GM23338 (cell line): ENCODE measurements around the gene NAALADL2. TPM values are rescaled to one million over a fixed set of nuclear protein-coding genes. Genes with fewer than 3 reads are reported as not detected.

ENCODE experiments used
- ATAC-seq: fragments of 200-7000 bp; cut with Tn5 transposase; 3 replicates; pipeline ENCODE4 v1.9.1; 2020
- DNase-seq: peaks from one replicate; pipeline ENCODE4 v3.0.0-alpha.2; 2015; ENCODE audit warnings: low spot score
- H2AFZ ChIP-seq: fragments of 200-600 bp; sonication (generic); 2 replicates; pipeline ENCODE4 v1.8.0; 2016; ENCODE audit warnings: antibody characterized with exemption, mild to moderate bottlenecking, moderate library complexity
- H3F3A ChIP-seq: fragments of 200-600 bp; sonication (generic); replicated peaks from 2 replicates; pipeline ENCODE4 v1.8.0; 2017; ENCODE audit warnings: antibody characterized with exemption, mixed run types, low read depth
- H3K27ac ChIP-seq: fragments of 200-600 bp; sonication (generic); 2 replicates; pipeline ENCODE4 v1.6.1; 2016; ENCODE audit warnings: low read depth
- H3K27me3 ChIP-seq: fragments of 200-600 bp; sonication (generic); 2 replicates; pipeline ENCODE4 v1.8.0; 2016; ENCODE audit warnings: mild to moderate bottlenecking, mixed run types, moderate library complexity; ENCODE audit not compliant: insufficient read depth
- H3K36me3 ChIP-seq: fragments of 200-600 bp; sonication (generic); 2 replicates; pipeline ENCODE4 v1.8.0; 2016; ENCODE audit warnings: mild to moderate bottlenecking; ENCODE audit not compliant: insufficient read depth
- H3K4me1 ChIP-seq: fragments of 200-600 bp; sonication (generic); 2 replicates; pipeline ENCODE4 v1.8.0; 2016; ENCODE audit warnings: mild to moderate bottlenecking, moderate library complexity; ENCODE audit not compliant: insufficient read depth
- H3K4me2 ChIP-seq: fragments of 200-600 bp; sonication (generic); 2 replicates; pipeline ENCODE4 v1.7.1; 2017; ENCODE audit warnings: mixed run types
- H3K4me3 ChIP-seq: fragments of 200-600 bp; sonication (generic); 2 replicates; pipeline ENCODE4 v1.6.1; 2016; ENCODE audit warnings: mixed run types
- H3K79me2 ChIP-seq: fragments of 200-600 bp; sonication (generic); replicated peaks from 2 replicates; pipeline ENCODE4 v1.8.0; 2017; ENCODE audit warnings: mild to moderate bottlenecking; ENCODE audit not compliant: insufficient read depth
- H3K9me2 ChIP-seq: fragments of 200-600 bp; sonication (generic); 2 replicates; pipeline ENCODE4 v1.8.0; 2017; ENCODE audit not compliant: insufficient read depth
- H4K20me1 ChIP-seq: fragments of 200-600 bp; sonication (generic); replicated peaks from 2 replicates; pipeline ENCODE4 v1.8.0; 2017; ENCODE audit warnings: mild to moderate bottlenecking; ENCODE audit not compliant: insufficient read depth
- H3K27ac Mint-ChIP-seq: 2 replicates; pipeline ENCODE4 v1.8.0; 2020; ENCODE audit warnings: inconsistent platforms, mild to moderate bottlenecking, moderate library complexity, mixed read lengths
- H3K27me3 Mint-ChIP-seq: 3 replicates; pipeline ENCODE4 v1.8.0; 2022; ENCODE audit warnings: low read depth, mild to moderate bottlenecking, moderate library complexity, mixed read lengths, inconsistent platforms; ENCODE audit not compliant: insufficient read depth, poor library complexity
- H3K36me3 Mint-ChIP-seq: 3 replicates; pipeline ENCODE4 v1.8.0; 2021; ENCODE audit warnings: low read depth, mild to moderate bottlenecking, inconsistent platforms, moderate library complexity, mixed read lengths
- H3K4me1 Mint-ChIP-seq: 3 replicates; pipeline ENCODE4 v1.8.0; 2020; ENCODE audit warnings: mild to moderate bottlenecking, inconsistent platforms, mixed read lengths
- H3K4me3 Mint-ChIP-seq: 3 replicates; pipeline ENCODE4 v1.8.0; 2021; ENCODE audit warnings: moderate library complexity, mild to moderate bottlenecking, inconsistent platforms, mixed read lengths
- H3K9me3 Mint-ChIP-seq: 3 replicates; pipeline ENCODE4 v1.8.0; 2020; ENCODE audit warnings: moderate library complexity, mild to moderate bottlenecking, inconsistent platforms, mixed read lengths
- CREB1 ChIP-seq: fragments of 250-450 bp; sonication (Bioruptor Pico); IDR thresholded peaks from 2 replicates; pipeline ENCODE4 v1.5.0; 2020; ENCODE audit warnings: low read depth, mild to moderate bottlenecking, moderate library complexity
- EZH2 ChIP-seq: fragments of 200-600 bp; sonication (generic); IDR thresholded peaks from one replicate; pipeline ENCODE4 v1.8.0; 2017; ENCODE audit warnings: antibody characterized with exemption, mild to moderate bottlenecking, low read depth; ENCODE audit not compliant: unreplicated experiment
- JUNB ChIP-seq: IDR thresholded peaks from one replicate; pipeline ENCODE4 v1.6.1; 2016; ENCODE audit warnings: antibody characterized with exemption; ENCODE audit not compliant: unreplicated experiment
- NANOG ChIP-seq: IDR thresholded peaks from 2 replicates; pipeline ENCODE4 v1.6.1; 2016; ENCODE audit warnings: antibody characterized with exemption, borderline replicate concordance
- STAT1 ChIP-seq: IDR thresholded peaks from one replicate; pipeline ENCODE4 v1.6.1; 2016; ENCODE audit warnings: antibody characterized with exemption; ENCODE audit not compliant: unreplicated experiment
- ZNF114 ChIP-seq: fragments of 250-450 bp; sonication (Bioruptor Pico); IDR thresholded peaks from 2 replicates; pipeline ENCODE4 v1.5.0; 2020; ENCODE audit warnings: mild to moderate bottlenecking, moderate library complexity
- ZNF331 ChIP-seq: fragments of 250-450 bp; sonication (Bioruptor Pico); IDR thresholded peaks from 2 replicates; pipeline ENCODE4 v1.5.0; 2020; ENCODE audit warnings: low read depth, mild to moderate bottlenecking, moderate library complexity
- polyA plus RNA-seq: library from polyadenylated mRNA; unstranded; fragments of >200 nt; fragmentation: Nextera tagmentation; extraction: Ambion mirVana; gene quantifications from 2 replicates; pipeline ENCODE4 v1.2.1, GENCODE V29; 2016
- total RNA-seq: library from RNA; depleted of rRNA; stranded (reverse); fragments of >200 nt; shearing (Covaris generic); gene quantifications from 2 replicates; pipeline ENCODE4 v1.2.3, GENCODE V29; 2014
- TF ChIP-seq, protein P1 (sequence below): fragments of 250-450 bp; sonication (Bioruptor Pico); IDR thresholded peaks from 2 replicates; pipeline ENCODE4 v1.5.0; 2020; ENCODE audit warnings: mild to moderate bottlenecking, moderate library complexity
- TF ChIP-seq, protein P2 (sequence below), 2 experiments: fragments of 200-600 bp in 1 of 2; sonication (generic) in 1 of 2; conservative IDR thresholded peaks; 2 replicates each; pipeline versions ENCODE4 v1.5.1 to v1.6.1; 2016 to 2017; ENCODE audit warnings: antibody characterized with exemption in 2 of 2, low read depth in 2 of 2, mild to moderate bottlenecking in 2 of 2, moderate library complexity in 1 of 2
- TF ChIP-seq, protein P3 (sequence below): IDR thresholded peaks from 2 replicates; pipeline ENCODE4 v1.6.1; 2016; ENCODE audit warnings: antibody characterized with exemption

NAALADL2 gene
- total and polyA plus RNA-seq, 2 experiments from 2014 or later: 1.6 to 2.6 TPM

DNA sequence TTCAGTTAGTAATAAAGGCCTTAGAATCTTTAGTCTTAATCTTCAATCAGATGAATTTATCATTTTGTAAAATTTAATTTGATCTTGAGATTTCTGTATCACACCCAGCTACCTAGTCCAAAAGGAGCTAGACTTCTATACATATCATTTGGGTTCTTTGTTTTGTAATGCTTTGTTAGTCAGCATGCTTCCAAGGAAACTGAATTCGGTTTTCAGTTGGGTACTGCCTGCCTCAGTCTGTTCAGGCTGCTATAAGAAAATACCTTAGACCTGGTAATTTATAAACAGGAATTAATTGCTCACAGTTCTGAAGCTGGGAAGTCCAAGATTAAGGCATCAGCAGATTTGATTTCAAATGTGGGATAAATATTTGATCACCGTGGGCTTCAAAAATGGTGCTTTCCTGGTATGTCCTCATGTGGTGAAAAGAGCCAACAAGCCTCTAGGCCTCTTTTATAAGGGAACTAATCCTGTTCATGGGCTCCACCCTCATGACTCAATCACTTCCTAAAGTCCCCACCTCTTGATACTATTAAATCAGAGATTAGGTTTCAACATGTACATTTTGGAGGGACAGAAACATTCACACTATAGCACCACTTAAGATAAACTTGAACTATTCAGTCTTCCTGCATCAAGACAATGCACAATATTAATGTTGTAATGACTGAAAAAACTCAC is 800.7 kb downstream of the NAALADL2 start:
- DNase-seq (no peak), ATAC-seq (no peak)
- no peaks in the 10 kb centered on the region for H3K9me2 ChIP-seq
- H3K79me2 ChIP-seq: no peaks in the 10 kb centered on the region
- Mint-ChIP-seq H3K27ac (no peak overlapping the region), H3K36me3 (no peaks in the 10 kb centered on the region), H3K27me3 (no peaks in the 10 kb centered on the region), H3K4me1 (no peaks in the 10 kb centered on the region), H3K4me3 (no peak overlapping the region), H3K9me3 (no peaks in the 10 kb centered on the region)
- TF ChIP-seq, protein P1, sequence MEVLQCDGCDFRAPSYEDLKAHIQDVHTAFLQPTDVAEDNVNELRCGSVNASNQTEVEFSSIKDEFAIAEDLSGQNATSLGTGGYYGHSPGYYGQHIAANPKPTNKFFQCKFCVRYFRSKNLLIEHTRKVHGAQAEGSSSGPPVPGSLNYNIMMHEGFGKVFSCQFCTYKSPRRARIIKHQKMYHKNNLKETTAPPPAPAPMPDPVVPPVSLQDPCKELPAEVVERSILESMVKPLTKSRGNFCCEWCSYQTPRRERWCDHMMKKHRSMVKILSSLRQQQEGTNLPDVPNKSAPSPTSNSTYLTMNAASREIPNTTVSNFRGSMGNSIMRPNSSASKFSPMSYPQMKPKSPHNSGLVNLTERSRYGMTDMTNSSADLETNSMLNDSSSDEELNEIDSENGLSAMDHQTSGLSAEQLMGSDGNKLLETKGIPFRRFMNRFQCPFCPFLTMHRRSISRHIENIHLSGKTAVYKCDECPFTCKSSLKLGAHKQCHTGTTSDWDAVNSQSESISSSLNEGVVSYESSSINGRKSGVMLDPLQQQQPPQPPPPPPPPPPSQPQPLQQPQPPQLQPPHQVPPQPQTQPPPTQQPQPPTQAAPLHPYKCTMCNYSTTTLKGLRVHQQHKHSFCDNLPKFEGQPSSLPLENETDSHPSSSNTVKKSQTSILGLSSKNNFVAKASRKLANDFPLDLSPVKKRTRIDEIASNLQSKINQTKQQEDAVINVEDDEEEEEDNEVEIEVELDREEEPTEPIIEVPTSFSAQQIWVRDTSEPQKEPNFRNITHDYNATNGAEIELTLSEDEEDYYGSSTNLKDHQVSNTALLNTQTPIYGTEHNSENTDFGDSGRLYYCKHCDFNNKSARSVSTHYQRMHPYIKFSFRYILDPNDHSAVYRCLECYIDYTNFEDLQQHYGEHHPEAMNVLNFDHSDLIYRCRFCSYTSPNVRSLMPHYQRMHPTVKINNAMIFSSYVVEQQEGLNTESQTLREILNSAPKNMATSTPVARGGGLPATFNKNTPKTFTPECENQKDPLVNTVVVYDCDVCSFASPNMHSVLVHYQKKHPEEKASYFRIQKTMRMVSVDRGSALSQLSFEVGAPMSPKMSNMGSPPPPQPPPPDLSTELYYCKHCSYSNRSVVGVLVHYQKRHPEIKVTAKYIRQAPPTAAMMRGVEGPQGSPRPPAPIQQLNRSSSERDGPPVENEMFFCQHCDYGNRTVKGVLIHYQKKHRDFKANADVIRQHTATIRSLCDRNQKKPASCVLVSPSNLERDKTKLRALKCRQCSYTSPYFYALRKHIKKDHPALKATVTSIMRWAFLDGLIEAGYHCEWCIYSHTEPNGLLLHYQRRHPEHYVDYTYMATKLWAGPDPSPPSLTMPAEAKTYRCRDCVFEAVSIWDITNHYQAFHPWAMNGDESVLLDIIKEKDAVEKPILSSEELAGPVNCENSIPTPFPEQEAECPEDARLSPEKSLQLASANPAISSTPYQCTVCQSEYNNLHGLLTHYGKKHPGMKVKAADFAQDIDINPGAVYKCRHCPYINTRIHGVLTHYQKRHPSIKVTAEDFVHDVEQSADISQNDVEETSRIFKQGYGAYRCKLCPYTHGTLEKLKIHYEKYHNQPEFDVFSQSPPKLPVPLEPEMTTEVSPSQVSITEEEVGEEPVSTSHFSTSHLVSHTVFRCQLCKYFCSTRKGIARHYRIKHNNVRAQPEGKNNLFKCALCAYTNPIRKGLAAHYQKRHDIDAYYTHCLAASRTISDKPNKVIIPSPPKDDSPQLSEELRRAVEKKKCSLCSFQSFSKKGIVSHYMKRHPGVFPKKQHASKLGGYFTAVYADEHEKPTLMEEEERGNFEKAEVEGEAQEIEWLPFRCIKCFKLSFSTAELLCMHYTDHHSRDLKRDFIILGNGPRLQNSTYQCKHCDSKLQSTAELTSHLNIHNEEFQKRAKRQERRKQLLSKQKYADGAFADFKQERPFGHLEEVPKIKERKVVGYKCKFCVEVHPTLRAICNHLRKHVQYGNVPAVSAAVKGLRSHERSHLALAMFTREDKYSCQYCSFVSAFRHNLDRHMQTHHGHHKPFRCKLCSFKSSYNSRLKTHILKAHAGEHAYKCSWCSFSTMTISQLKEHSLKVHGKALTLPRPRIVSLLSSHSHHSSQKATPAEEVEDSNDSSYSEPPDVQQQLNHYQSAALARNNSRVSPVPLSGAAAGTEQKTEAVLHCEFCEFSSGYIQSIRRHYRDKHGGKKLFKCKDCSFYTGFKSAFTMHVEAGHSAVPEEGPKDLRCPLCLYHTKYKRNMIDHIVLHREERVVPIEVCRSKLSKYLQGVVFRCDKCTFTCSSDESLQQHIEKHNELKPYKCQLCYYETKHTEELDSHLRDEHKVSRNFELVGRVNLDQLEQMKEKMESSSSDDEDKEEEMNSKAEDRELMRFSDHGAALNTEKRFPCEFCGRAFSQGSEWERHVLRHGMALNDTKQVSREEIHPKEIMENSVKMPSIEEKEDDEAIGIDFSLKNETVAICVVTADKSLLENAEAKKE (CRISPR knock-in tag): no peak
- peaks cover 4% of the 10 kb centered on the region; the same call in 1 of the 2 replicates for H3K4me1 ChIP-seq
- H3K4me2 ChIP-seq: no peak overlapping the region
- H3F3A ChIP-seq: no peaks in the 10 kb centered on the region
- no peaks in the 10 kb centered on the region for H3K36me3 ChIP-seq
- no peaks in the 10 kb centered on the region for H3K27me3 ChIP-seq
- H4K20me1 ChIP-seq: no peaks in the 10 kb centered on the region
- H2AFZ ChIP-seq: peak overlapping the region; percentile 45; the same call in 1 of the 2 replicates
- H3K27ac ChIP-seq: no peak overlapping the region
- no peak overlapping the region for H3K4me3 ChIP-seq

DNA sequence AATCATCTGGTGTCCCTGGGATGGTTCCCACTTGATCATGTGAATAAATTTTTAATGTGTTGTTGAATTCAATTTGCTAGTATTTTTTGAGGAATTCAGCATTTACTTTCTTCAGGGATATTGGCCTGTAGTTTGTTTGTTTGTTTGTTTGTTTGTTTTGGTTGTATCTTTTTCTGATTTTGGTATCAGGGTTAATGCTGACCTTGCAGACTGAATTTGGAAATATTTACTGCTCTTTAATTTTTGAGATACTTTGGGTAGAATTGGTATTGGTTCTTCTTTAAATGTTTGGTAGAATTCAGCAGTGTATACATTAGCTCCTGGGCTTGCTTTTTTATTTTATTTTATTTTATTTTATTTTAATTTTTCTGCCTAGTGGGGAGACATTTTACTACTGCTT is 803.7 kb downstream of the NAALADL2 start:
- Mint-ChIP-seq H3K4me1 (no peaks in the 10 kb centered on the region), H3K27me3 (no peaks in the 10 kb centered on the region), H3K9me3 (no peaks in the 10 kb centered on the region), H3K36me3 (no peaks in the 10 kb centered on the region), H3K4me3 (no peak overlapping the region), H3K27ac (no peak overlapping the region)
- no peak for ATAC-seq
- H3F3A ChIP-seq: no peaks in the 10 kb centered on the region
- H4K20me1 ChIP-seq: no peaks in the 10 kb centered on the region
- H3K9me2 ChIP-seq: no peaks in the 10 kb centered on the region
- peaks cover 4% of the 10 kb centered on the region; the same call in 1 of the 2 replicates for H3K4me1 ChIP-seq
- H3K4me3 ChIP-seq: no peak overlapping the region
- no peaks in the 10 kb centered on the region for H3K79me2 ChIP-seq
- no peak for DNase-seq
- H3K27me3 ChIP-seq: no peaks in the 10 kb centered on the region
- H3K27ac ChIP-seq: no peak overlapping the region
- H3K36me3 ChIP-seq: no peaks in the 10 kb centered on the region
- no peak overlapping the region for H3K4me2 ChIP-seq
- no peak overlapping the region for H2AFZ ChIP-seq
- TF ChIP-seq EZH2 (no peak), ZNF114 (CRISPR knock-in tag) (no peak), NANOG (no peak), ZNF331 (CRISPR knock-in tag) (no peak), STAT1 (no peak), JUNB (no peak), CREB1 (CRISPR knock-in tag) (no peak)
- TF ChIP-seq, protein P2, sequence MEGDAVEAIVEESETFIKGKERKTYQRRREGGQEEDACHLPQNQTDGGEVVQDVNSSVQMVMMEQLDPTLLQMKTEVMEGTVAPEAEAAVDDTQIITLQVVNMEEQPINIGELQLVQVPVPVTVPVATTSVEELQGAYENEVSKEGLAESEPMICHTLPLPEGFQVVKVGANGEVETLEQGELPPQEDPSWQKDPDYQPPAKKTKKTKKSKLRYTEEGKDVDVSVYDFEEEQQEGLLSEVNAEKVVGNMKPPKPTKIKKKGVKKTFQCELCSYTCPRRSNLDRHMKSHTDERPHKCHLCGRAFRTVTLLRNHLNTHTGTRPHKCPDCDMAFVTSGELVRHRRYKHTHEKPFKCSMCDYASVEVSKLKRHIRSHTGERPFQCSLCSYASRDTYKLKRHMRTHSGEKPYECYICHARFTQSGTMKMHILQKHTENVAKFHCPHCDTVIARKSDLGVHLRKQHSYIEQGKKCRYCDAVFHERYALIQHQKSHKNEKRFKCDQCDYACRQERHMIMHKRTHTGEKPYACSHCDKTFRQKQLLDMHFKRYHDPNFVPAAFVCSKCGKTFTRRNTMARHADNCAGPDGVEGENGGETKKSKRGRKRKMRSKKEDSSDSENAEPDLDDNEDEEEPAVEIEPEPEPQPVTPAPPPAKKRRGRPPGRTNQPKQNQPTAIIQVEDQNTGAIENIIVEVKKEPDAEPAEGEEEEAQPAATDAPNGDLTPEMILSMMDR (conservative IDR thresholded peaks at IDR 0.05; ENCODE audit: low read depth in 2 of 2): no peak
- TF ChIP-seq, protein P3, sequence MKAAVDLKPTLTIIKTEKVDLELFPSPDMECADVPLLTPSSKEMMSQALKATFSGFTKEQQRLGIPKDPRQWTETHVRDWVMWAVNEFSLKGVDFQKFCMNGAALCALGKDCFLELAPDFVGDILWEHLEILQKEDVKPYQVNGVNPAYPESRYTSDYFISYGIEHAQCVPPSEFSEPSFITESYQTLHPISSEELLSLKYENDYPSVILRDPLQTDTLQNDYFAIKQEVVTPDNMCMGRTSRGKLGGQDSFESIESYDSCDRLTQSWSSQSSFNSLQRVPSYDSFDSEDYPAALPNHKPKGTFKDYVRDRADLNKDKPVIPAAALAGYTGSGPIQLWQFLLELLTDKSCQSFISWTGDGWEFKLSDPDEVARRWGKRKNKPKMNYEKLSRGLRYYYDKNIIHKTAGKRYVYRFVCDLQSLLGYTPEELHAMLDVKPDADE: no peak
